LNCAP (cell line): ENCODE measurements around the gene ZMYM2.

ENCODE experiments used
- CTCF ChIP-seq: fragments of 450-650 bp; IDR thresholded peaks from 2 replicates; pipeline ENCODE4 v1.5.1; 2017; ENCODE audit warnings: mild to moderate bottlenecking

ZMYM2 gene

DNA sequence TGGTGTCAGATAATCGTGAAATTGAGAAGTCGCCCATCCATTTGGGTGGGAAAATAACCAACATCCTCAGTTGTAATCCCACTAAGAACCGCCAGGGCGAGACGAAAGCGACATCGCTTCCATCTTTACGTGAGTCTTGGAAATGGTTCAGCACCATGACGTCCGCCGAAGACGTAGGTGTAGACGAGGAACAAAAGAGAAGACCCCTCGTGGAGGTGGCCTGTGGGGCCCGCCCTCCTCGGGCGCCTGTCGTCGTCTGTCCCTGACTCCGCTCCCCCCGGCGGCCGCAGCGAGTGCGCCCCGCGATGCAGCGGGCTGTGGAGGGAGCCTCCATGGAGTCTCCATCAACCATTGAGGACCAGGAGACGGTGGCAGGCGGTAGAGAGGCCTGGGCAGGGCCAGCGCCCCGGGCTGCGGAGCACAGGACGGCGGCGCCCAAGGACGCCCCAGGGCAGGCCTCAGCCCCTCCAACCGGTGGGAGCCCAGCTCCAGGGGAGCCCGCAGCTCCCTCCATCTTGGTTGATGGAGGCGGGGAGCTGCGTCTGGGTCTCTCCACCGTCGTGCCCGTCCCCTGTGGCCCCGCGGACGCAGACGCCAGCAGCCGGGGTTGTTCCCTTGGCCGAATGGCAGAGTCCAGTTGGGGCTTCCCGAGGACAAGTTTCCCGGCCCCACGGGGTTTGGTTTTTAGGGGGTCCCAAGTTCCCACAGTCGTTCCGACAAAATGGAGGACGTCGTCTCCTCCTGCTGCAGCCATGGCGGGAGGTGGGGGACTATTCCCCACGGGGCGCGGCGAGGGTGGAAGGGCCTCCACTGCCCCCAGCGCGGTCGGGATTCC is 990 bp upstream of the ZMYM2 start:
- no peak for TF ChIP-seq CTCF

- TF ChIP-seq CTCF: no peak
Observed at GRCh38 chr13:19959141-19959830, 759 bp downstream of the ZMYM2 start.

- TF ChIP-seq CTCF: peak; percentile 68
Observed at GRCh38 chr13:19959831-19960652, 1.5 kb downstream of the ZMYM2 start.

GRCh38 chr13:19960653-19960976 is 2.1 kb downstream of the ZMYM2 start:
- TF ChIP-seq CTCF: no peak

- TF ChIP-seq CTCF: no peak
Observed at GRCh38 chr13:19961489-19961888, 3.0 kb downstream of the ZMYM2 start.

GRCh38 chr13:19961924-19962323 is 3.4 kb downstream of the ZMYM2 start:
- TF ChIP-seq CTCF: no peak

DNA sequence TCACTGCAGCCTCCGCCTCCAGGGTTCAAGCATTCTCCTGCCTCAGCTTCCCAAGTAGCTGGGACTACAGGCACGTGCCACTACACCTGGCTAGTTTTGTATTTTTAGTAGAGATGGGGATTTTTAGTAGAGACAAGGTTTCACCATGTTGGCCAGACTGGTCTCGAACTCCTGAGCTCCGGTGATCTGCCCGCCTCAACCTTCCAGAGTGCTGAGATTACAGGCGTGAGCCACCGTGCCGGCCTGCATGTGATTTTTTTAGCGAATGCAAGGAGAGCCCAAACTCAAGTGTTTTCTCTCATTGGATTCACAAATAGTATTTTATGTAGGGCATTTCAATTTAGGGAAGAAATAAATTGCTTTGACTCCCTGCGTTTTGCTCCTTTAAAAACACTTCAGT is 4.4 kb downstream of the ZMYM2 start:
- no peak for TF ChIP-seq CTCF
